HEK293 (cell line): ENCODE data around the gene GCK.

Experiments
- CTCF ChIA-PET: fragments of 350-600 bp; formaldehyde crosslinking; extraction: SDS; loops from one replicate; lab custom pipeline; 2021; ENCODE audit warnings: antibody characterized with exemption; lab: Yijun Ruan, JAX
- POLR2A ChIA-PET: fragments of 300-600 bp; formaldehyde crosslinking; extraction: SDS; loops from one replicate; lab custom pipeline; 2020; ENCODE audit warnings: antibody characterized with exemption, inconsistent platforms; lab: Yijun Ruan, JAX
- H3K27ac ChIP-seq: fragments of 200-500 bp; sonication (Bioruptor generic); 2 replicates; pipeline ENCODE4 v1.5.1; 2014; ENCODE audit warnings: low read depth, low read length, control low read depth, inconsistent platforms; ENCODE audit errors: extremely low read depth
- H3K36me3 ChIP-seq, 2 experiments: fragments of 200-500 bp in 1 of 2; sonication (Bioruptor generic) in 1 of 2; 1 replicate in 1 of 2; 2 replicates in 1 of 2; pipeline ENCODE4 v1.5.1; 2014 to 2017; ENCODE audit warnings: inconsistent platforms in 2 of 2, low read length in 2 of 2; ENCODE audit not compliant: control insufficient read depth in 2 of 2, insufficient read depth in 1 of 2
- H3K4me1 ChIP-seq: fragments of 200-500 bp; sonication (Bioruptor generic); 2 replicates; pipeline ENCODE4 v1.5.1; 2014; ENCODE audit warnings: mild to moderate bottlenecking, low read length, inconsistent platforms; ENCODE audit not compliant: control insufficient read depth, insufficient read depth
- H3K4me3 ChIP-seq: 2 replicates; pipeline ENCODE4 v1.5.1; 2011; ENCODE audit warnings: low read depth, mild to moderate bottlenecking, control low read depth, low read length, moderate library complexity
- H3K9me3 ChIP-seq: fragments of 200-500 bp; sonication (Bioruptor generic); 2 replicates; pipeline ENCODE4 v1.5.1; 2014; ENCODE audit warnings: low read depth, low read length, inconsistent platforms; ENCODE audit not compliant: control insufficient read depth, insufficient read depth
- GFI1B ChIP-seq: fragments of 450-650 bp; formaldehyde crosslinking; IDR thresholded peaks from 2 replicates; pipeline ENCODE4 v1.5.1; 2016; ENCODE audit warnings: missing biosample characterization, missing genetic modification characterization
- KLF10 ChIP-seq: fragments of 450-650 bp; IDR thresholded peaks from 2 replicates; pipeline ENCODE4 v1.5.1; 2018; ENCODE audit warnings: missing biosample characterization, mild to moderate bottlenecking, missing genetic modification characterization
- OSR2 ChIP-seq: fragments of 450-650 bp; formaldehyde crosslinking; IDR thresholded peaks from 2 replicates; pipeline ENCODE4 v1.5.1; 2016; ENCODE audit warnings: missing biosample characterization, missing genetic modification characterization
- PRDM2 ChIP-seq: fragments of 450-650 bp; formaldehyde crosslinking; IDR thresholded peaks from 2 replicates; pipeline ENCODE4 v1.5.1; 2016; ENCODE audit warnings: missing biosample characterization, missing genetic modification characterization, borderline replicate concordance
- RBAK ChIP-seq: fragments of 450-650 bp; formaldehyde crosslinking; IDR thresholded peaks from 2 replicates; pipeline ENCODE4 v1.5.1; 2016; ENCODE audit warnings: missing biosample characterization, missing genetic modification characterization
- SALL2 ChIP-seq: fragments of 450-650 bp; formaldehyde crosslinking; IDR thresholded peaks from 2 replicates; pipeline ENCODE4 v1.5.0; 2017; ENCODE audit warnings: missing biosample characterization, mild to moderate bottlenecking, missing genetic modification characterization, borderline replicate concordance
- SP2 ChIP-seq: fragments of 450-650 bp; formaldehyde crosslinking; IDR thresholded peaks from 2 replicates; pipeline ENCODE4 v1.5.1; 2016; ENCODE audit warnings: missing biosample characterization, missing genetic modification characterization
- SP3 ChIP-seq: fragments of 450-650 bp; formaldehyde crosslinking; IDR thresholded peaks from 2 replicates; pipeline ENCODE4 v1.5.1; 2016; ENCODE audit warnings: missing biosample characterization, missing genetic modification characterization
- TRIM28 ChIP-seq: IDR thresholded peaks from 2 replicates; pipeline ENCODE4 v1.6.1; 2011; ENCODE audit warnings: low read length, control low read depth, borderline replicate concordance
- ZBTB1 ChIP-seq: fragments of 450-650 bp; formaldehyde crosslinking; IDR thresholded peaks from 2 replicates; pipeline ENCODE4 v1.5.1; 2016; ENCODE audit warnings: missing biosample characterization, missing genetic modification characterization
- ZBTB20 ChIP-seq: fragments of 450-650 bp; formaldehyde crosslinking; IDR thresholded peaks from 2 replicates; pipeline ENCODE4 v1.5.1; 2016; ENCODE audit warnings: missing biosample characterization, missing genetic modification characterization
- ZBTB21 ChIP-seq: fragments of 450-650 bp; formaldehyde crosslinking; IDR thresholded peaks from 2 replicates; pipeline ENCODE4 v1.5.1; 2017; ENCODE audit warnings: missing biosample characterization, missing genetic modification characterization
- ZIC2 ChIP-seq: fragments of 450-650 bp; formaldehyde crosslinking; IDR thresholded peaks from 2 replicates; pipeline ENCODE4 v1.5.1; 2016; ENCODE audit warnings: missing biosample characterization, missing genetic modification characterization
- ZNF16 ChIP-seq: fragments of 450-650 bp; formaldehyde crosslinking; IDR thresholded peaks from 2 replicates; pipeline ENCODE4 v1.5.1; 2016; ENCODE audit warnings: low read depth, missing biosample characterization, missing genetic modification characterization
- ZNF302 ChIP-seq: fragments of 450-650 bp; formaldehyde crosslinking; IDR thresholded peaks from 2 replicates; pipeline ENCODE4 v1.5.1; 2016; ENCODE audit warnings: missing biosample characterization, missing genetic modification characterization, low read depth
- ZNF426 ChIP-seq: fragments of 450-650 bp; formaldehyde crosslinking; IDR thresholded peaks from 2 replicates; pipeline ENCODE4 v1.5.1; 2017; ENCODE audit warnings: missing biosample characterization, missing genetic modification characterization, mild to moderate bottlenecking, inconsistent platforms, moderate library complexity
- ZNF473 ChIP-seq: fragments of 450-650 bp; formaldehyde crosslinking; IDR thresholded peaks from 2 replicates; pipeline ENCODE4 v1.5.1; 2017; ENCODE audit warnings: missing biosample characterization, missing genetic modification characterization
- ZNF626 ChIP-seq: fragments of 450-650 bp; sonication (Bioruptor Pico); formaldehyde crosslinking; IDR thresholded peaks from 2 replicates; pipeline ENCODE4 v1.5.1; 2018; ENCODE audit warnings: missing biosample characterization, missing genetic modification characterization, inconsistent platforms
- ZNF707 ChIP-seq: fragments of 450-650 bp; formaldehyde crosslinking; IDR thresholded peaks from 2 replicates; pipeline ENCODE4 v1.5.1; 2016; ENCODE audit warnings: missing biosample characterization, missing genetic modification characterization
- ZNF791 ChIP-seq: fragments of 450-650 bp; formaldehyde crosslinking; IDR thresholded peaks from 2 replicates; pipeline ENCODE4 v1.5.1; 2016; ENCODE audit warnings: missing biosample characterization, missing genetic modification characterization
- ZXDB ChIP-seq: fragments of 450-650 bp; formaldehyde crosslinking; IDR thresholded peaks from 2 replicates; pipeline ENCODE4 v1.5.1; 2016; ENCODE audit warnings: missing biosample characterization, missing genetic modification characterization

Gene GCK

GRCh38 chr7:44236333-44236728 lies 47.1 kb upstream of the GCK start:
- no peaks in the 10 kb centered on the region for H3K4me1 ChIP-seq
- no peaks in the 10 kb centered on the region for H3K36me3 ChIP-seq
- H3K9me3 ChIP-seq = no peaks in the 10 kb centered on the region
- H3K27ac ChIP-seq = no peak overlapping the region
- no peak overlapping the region for H3K4me3 ChIP-seq
- ChIA-PET CTCF (no interaction called here), POLR2A (no interaction called here)
- TF ChIP-seq ZBTB21 (tag by site-specific recombination) (no peak), ZIC2 (tag by site-specific recombination) (0 out of 2 replicates have a peak, but pooled peaks have one; percentile 4)

GRCh38 chr7:44235582-44236332 lies 46.5 kb upstream of the GCK start:
- H3K4me3 ChIP-seq = no peak overlapping the region
- no peak overlapping the region for H3K27ac ChIP-seq
- ChIA-PET CTCF (interaction anchor here (0.7 kb wide), 1 partner anchor 200 kb away, joined by 7 read pairs; no protein-coding TSS in a partner anchor), POLR2A (no interaction called here)
- H3K9me3 ChIP-seq = no peaks in the 10 kb centered on the region
- H3K36me3 ChIP-seq = no peaks in the 10 kb centered on the region
- no peaks in the 10 kb centered on the region for H3K4me1 ChIP-seq
- TF ChIP-seq PRDM2 (no peak), ZNF302 (no peak), ZNF473 (tag by site-specific recombination) (no peak), ZBTB20 (0 out of 2 replicates have a peak, but pooled peaks have one; percentile 36), ZIC2 (tag by site-specific recombination) (peak; percentile 71)

GRCh38 chr7:44235066-44235465 lies 45.8 kb upstream of the GCK start:
- no peak overlapping the region for H3K27ac ChIP-seq
- H3K4me3 ChIP-seq = no peak overlapping the region
- H3K4me1 ChIP-seq = no peaks in the 10 kb centered on the region
- no peaks in the 10 kb centered on the region for H3K9me3 ChIP-seq
- ChIA-PET POLR2A (no interaction called here), CTCF (interaction anchor here (0.7 to 1.0 kb wide), 2 partner anchors 200 to 243 kb away, joined by 4 to 7 read pairs; no protein-coding TSS in a partner anchor)
- no peaks in the 10 kb centered on the region for H3K36me3 ChIP-seq
- no peak for TF ChIP-seq ZNF626 (tag by site-specific recombination)
- no peak for TF ChIP-seq ZNF791 (tag by site-specific recombination)
- TF ChIP-seq ZXDB (tag by site-specific recombination) = no peak
- no peak for TF ChIP-seq RBAK (tag by site-specific recombination)
- TF ChIP-seq SP3 (tag by site-specific recombination) = no peak
- no peak for TF ChIP-seq TRIM28
- TF ChIP-seq ZNF426 (tag by site-specific recombination) = no peak
- no peak for TF ChIP-seq ZNF707 (tag by site-specific recombination)
- no peak for TF ChIP-seq GFI1B (tag by site-specific recombination)
- no peak for TF ChIP-seq OSR2 (tag by site-specific recombination)
- TF ChIP-seq ZBTB1 (tag by site-specific recombination) = no peak
- TF ChIP-seq SP2 (tag by site-specific recombination) = no peak
- TF ChIP-seq PRDM2 = no peak
- TF ChIP-seq ZNF16 = no peak
- no peak for TF ChIP-seq SALL2 (tag by site-specific recombination)
- TF ChIP-seq KLF10 = no peak
